Vagina (tissue), 2 donors: ENCODE data around the gene CFHR4.
"Not testable (repeated sequence)": the region's sequence is repeated elsewhere in the genome, so short reads cannot be mapped to it uniquely, and the experiment has no call there.

Source experiments
- CTCF ChIP-seq, 3 experiments: fragments of 450-650 bp in 2 of 3; fragments of 200-600 bp in 1 of 3; sonication (generic) in 1 of 3; IDR thresholded peaks; one replicate each; pipeline ENCODE4 v1.5.1; 2017 to 2019; ENCODE audit warnings: antibody characterized with exemption in 3 of 3, mild to moderate bottlenecking in 2 of 3, moderate library complexity in 2 of 3
- POLR2A ChIP-seq, 2 donors: fragments of 450-650 bp; IDR thresholded peaks; one replicate each; pipeline ENCODE4 v1.6.1; 2017; ENCODE audit warnings: antibody characterized with exemption in 2 of 2, mild to moderate bottlenecking in 2 of 2, moderate library complexity in 2 of 2

GRCh38 chr1:196943568-196943967, 55.7 kb downstream of the CFHR4 start, which contains the start of gene CFHR2:
- not testable (repeated sequence) for TF ChIP-seq POLR2A, CTCF (IDR thresholded peaks at IDR 0.05)
